H1 (cell line): ENCODE measurements around the gene FBXO28.

Source experiments
- EP300 ChIP-seq, 2 experiments: IDR thresholded peaks; 1 replicate in 1 of 2; 2 replicates in 1 of 2; pipeline ENCODE4 v1.6.1; 2011 to 2012; ENCODE audit warnings: low read depth in 2 of 2, low read length in 2 of 2, mild to moderate bottlenecking in 2 of 2, borderline replicate concordance in 1 of 2, inconsistent platforms in 1 of 2, moderate library complexity in 1 of 2
- EZH2 ChIP-seq: fragments of 200-600 bp; sonication (generic); IDR thresholded peaks from 2 replicates; pipeline ENCODE4 v1.7.1; 2012; ENCODE audit warnings: low read depth, mild to moderate bottlenecking, moderate library complexity, low read length, inconsistent platforms; ENCODE audit not compliant: severe bottlenecking
- MAX ChIP-seq: IDR thresholded peaks from 2 replicates; pipeline ENCODE4 v1.6.1; 2012; ENCODE audit warnings: inconsistent platforms
- POLR2A ChIP-seq, 2 experiments: IDR thresholded peaks; 1 replicate in 1 of 2; 2 replicates in 1 of 2; pipeline ENCODE4 v1.6.1; 2011; ENCODE audit warnings: low read depth in 2 of 2, low read length in 2 of 2, mild to moderate bottlenecking in 2 of 2; ENCODE audit errors: control extremely low read depth in 1 of 2
- TAF1 ChIP-seq: IDR thresholded peaks from 2 replicates; pipeline ENCODE4 v1.6.1; 2011; ENCODE audit warnings: mild to moderate bottlenecking, low read depth, low read length
- TF ChIP-seq, protein P1 (sequence below), 3 experiments: IDR thresholded peaks; 1 replicate in 2 of 3; 2 replicates in 1 of 3; pipeline versions ENCODE4 v1.5.1 to v1.6.1; 2011; ENCODE audit warnings: low read length in 3 of 3, mild to moderate bottlenecking in 3 of 3, inconsistent platforms in 2 of 3, low read depth in 1 of 3, moderate library complexity in 1 of 3; ENCODE audit not compliant: insufficient read depth in 1 of 3; ENCODE audit errors: control extremely low read depth in 1 of 3

DNA sequence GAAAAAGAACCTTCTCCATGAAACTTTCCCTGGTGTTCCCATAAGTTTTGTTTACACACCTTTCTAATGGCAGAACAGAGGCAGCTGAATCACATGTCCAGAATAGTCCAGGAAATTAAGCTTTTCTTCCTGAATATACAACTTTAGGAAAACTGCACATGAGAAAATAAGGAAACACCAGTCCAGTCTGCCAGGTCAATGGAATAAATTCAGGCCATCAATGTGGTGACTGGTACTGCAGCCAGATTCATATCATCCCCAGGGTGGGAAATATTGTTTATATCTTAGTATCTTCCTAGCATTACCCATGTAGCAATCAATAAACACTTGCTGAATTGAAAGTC lies 6.7 kb upstream of the FBXO28 start:
- no peak for TF ChIP-seq POLR2A (IDR thresholded peaks at IDR 0.05; ENCODE audit: control extremely low read depth in 1 of 2, low read depth in 2 of 2, low read length in 2 of 2)
- TF ChIP-seq TAF1: no peak
- no peak for TF ChIP-seq EP300 (IDR thresholded peaks at IDR 0.05; ENCODE audit: borderline replicate concordance in 1 of 2, low read depth in 2 of 2, low read length in 2 of 2)
- TF ChIP-seq EZH2: no peak
- no peak for TF ChIP-seq MAX
- TF ChIP-seq, protein P1, sequence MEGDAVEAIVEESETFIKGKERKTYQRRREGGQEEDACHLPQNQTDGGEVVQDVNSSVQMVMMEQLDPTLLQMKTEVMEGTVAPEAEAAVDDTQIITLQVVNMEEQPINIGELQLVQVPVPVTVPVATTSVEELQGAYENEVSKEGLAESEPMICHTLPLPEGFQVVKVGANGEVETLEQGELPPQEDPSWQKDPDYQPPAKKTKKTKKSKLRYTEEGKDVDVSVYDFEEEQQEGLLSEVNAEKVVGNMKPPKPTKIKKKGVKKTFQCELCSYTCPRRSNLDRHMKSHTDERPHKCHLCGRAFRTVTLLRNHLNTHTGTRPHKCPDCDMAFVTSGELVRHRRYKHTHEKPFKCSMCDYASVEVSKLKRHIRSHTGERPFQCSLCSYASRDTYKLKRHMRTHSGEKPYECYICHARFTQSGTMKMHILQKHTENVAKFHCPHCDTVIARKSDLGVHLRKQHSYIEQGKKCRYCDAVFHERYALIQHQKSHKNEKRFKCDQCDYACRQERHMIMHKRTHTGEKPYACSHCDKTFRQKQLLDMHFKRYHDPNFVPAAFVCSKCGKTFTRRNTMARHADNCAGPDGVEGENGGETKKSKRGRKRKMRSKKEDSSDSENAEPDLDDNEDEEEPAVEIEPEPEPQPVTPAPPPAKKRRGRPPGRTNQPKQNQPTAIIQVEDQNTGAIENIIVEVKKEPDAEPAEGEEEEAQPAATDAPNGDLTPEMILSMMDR (IDR thresholded peaks at IDR 0.05; ENCODE audit: control extremely low read depth in 1 of 3, insufficient read depth in 1 of 3, low read depth in 1 of 3, low read length in 3 of 3): no peak
